GM10266 (cell line): ENCODE results near the gene SHANK1.

Source experiments
- DNase-seq: peaks from one replicate; pipeline ENCODE4 v3.0.0; 2012; ENCODE audit errors: extremely low spot score
- TF ChIP-seq, protein P1 (sequence below): IDR thresholded peaks from 2 replicates; pipeline ENCODE4 v1.5.1; 2012; ENCODE audit warnings: mild to moderate bottlenecking, low read depth; ENCODE audit not compliant: control insufficient read depth, insufficient read depth; ENCODE audit errors: missing control alignments

Gene SHANK1

DNA sequence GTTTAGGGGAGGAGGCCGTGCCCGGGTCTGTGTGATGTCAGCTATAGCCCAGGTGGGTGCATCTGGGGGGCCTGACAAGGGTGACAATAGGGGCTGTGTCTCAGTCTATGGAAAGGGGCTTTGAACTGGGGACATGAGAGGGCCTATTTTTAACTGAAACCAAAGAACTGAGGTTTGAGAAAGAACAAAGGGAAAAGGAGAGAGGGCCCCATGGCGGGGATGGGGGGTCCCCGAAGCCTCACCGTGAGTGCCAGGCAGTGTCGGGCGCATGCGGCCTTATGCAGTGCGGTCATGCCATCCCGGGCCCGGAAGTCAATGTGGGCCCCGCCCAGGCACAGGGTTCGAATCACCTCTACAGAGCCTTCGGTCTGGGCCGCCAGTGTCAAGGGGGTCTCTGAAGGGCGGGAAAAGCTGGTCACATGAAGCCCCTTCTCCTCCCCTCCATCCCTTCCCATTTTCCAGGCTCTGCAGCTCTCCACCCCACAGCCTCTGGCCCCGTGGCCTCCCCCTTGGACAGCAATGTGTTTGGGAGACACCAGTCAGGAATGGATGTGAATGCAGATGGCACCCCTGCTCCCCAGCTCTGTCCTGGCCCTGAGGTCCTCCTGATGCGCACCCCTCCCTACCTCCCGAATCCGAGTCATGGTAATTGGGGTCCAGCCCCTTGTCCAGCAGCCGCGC, 5.9 kb downstream of the SHANK1 start:
- no peak for DNase-seq
- TF ChIP-seq, protein P1, sequence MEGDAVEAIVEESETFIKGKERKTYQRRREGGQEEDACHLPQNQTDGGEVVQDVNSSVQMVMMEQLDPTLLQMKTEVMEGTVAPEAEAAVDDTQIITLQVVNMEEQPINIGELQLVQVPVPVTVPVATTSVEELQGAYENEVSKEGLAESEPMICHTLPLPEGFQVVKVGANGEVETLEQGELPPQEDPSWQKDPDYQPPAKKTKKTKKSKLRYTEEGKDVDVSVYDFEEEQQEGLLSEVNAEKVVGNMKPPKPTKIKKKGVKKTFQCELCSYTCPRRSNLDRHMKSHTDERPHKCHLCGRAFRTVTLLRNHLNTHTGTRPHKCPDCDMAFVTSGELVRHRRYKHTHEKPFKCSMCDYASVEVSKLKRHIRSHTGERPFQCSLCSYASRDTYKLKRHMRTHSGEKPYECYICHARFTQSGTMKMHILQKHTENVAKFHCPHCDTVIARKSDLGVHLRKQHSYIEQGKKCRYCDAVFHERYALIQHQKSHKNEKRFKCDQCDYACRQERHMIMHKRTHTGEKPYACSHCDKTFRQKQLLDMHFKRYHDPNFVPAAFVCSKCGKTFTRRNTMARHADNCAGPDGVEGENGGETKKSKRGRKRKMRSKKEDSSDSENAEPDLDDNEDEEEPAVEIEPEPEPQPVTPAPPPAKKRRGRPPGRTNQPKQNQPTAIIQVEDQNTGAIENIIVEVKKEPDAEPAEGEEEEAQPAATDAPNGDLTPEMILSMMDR = no peak

DNA sequence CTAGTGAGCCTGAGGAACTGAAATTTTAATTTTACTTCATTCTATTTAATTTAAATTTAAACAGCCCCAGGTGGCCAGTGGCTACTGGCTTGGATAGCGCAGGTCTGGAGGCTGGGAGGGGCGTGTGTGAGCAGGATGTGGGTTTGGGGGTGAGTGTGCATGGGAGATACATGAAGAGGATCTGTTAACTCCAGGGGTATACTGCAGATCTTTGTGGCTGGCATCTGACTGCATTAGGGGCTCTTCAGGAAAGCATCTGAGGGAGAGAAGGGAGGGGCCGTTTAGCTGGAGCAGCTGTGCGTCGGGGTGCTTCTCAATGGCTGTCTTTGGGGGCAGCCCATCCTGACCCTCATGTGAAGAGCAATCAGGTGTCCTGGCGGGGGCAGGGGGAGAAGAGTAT, 6.8 kb downstream of the SHANK1 start:
- TF ChIP-seq, protein P1 = no peak
- no peak for DNase-seq

DNA sequence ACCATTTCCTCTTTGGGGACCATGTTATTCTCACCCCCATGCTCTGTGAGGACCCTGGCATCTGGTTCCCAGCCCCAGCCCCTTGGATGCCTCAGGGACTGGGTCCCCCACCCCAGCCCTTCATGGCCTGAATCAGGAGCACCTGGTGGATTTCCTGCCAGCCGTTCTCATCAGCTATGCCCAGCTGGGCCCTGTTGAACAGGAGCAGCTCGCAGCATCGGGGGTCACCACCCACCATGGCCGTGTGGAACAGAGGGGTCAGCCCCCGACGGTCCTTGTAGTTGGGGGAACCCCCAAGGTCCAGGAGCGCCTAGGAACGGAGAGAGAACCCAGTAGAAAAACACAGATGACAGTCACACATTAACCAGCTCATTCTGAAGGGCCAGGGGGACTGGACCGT, 7.8 kb downstream of the SHANK1 start:
- no peak for DNase-seq
- TF ChIP-seq, protein P1 = no peak

DNA sequence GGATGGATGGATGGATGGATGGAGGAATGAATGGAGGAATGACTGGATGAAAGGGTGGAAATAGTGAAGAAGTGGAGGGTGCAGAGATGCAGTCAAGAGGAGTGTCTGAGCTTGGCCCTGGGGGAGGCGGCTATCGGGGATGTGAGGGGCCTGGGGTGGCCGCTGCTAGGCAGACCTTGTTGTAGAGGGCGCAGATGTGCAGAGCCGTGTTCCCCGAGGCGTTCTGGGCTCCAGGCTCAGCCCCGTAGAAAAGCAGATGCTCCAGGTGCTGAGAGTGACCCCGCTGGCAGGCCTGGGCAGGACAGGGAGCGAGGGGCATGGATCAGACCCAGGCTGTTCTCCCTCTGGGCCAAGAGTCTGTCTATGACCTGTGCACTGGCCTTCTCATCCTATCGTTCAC, 8.4 kb downstream of the SHANK1 start:
- no peak for DNase-seq
- TF ChIP-seq, protein P1 = no peak

DNA sequence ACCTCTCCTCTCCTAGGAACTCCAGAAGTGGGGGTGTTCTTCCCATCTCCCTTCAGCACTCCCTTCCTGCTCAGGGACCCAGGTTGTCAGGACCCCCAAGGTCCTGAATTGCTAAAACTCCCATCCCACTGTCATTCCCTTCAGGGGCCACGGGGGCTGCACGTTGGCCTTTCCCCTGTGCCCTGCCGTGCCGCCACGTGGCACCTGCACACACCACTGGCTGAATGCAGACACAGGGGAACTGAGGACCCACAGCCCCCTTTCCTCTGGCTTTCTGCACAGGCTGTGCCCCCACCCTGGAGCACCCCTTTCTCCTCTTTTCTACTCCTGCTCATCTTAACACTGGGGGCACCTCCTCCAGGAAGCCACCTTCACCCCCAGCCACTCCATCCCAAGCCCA, 9.0 kb downstream of the SHANK1 start:
- TF ChIP-seq, protein P1 = no peak
- no peak for DNase-seq

DNA sequence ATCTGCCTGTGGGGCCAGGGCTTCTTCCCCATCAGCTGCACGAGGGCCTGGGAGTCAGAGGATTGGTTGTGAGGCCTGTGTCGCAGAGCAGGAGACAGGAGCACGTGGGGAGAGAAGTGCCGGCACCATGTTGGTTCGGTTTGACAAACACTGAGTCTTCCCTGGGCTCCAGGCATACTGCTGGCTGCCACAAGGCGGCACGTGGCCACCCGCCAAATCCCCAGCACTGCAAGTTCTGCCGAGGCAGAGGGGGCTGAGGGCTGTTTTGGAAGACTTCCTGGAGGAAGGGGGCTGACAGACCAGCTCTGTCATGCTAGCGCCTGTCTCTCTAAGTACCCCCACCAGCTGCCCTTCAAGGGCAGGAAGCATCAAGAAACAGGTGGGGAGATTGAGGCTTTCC, 9.5 kb downstream of the SHANK1 start:
- TF ChIP-seq, protein P1 = no peak
- DNase-seq = no peak

DNA sequence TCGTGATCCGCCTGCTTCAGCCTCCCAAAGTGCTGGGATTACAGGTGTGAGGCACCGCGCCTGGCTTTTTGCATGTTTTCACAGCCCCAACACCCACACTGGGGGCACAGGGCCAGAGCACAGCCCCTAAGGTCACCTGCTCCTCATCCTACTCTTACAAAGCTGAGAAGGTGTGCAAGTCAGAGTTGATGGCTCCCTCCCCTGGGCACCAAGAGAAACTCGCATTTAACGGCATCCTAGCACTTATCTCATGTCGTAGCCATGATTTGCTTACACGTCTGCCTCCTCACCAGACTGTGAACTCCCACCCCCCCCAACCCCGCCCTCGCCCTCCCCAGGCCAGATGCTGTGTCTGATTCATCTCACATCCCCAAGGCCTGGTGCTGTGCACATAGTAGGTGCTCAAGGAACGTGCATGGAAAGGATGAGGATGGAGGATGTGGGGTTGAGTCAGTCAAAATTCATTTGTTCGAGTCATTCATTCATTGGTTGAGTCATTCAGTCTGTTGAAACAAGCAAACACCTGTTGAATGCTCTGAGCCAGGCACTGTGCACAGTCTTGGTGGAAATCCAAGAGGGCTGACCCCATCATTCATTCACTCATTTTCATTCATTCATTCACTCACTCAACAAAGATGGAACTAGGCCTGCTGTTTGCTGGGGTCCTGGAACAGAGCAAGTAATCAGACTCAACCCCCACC, 11.3 kb downstream of the SHANK1 start:
- TF ChIP-seq, protein P1 = no peak
- no peak for DNase-seq
